ENCODE data around the gene ACOXL. TPM values are rescaled to one million over a fixed set of nuclear protein-coding genes. Genes with fewer than 3 reads are reported as not detected.

The ACOXL gene
- total and polyA plus RNA-seq, 4 donors: 4.4 to 32.8 (median 12.2) TPM

- H3K4me3 ChIP-seq: no peak overlapping the region
Observed at GRCh38 chr2:110991911-110992310, 259.5 kb downstream of the ACOXL start.

GRCh38 chr2:110992886-110993285 is 260.5 kb downstream of the ACOXL start:
- Histone ChIP-seq H3K36me3 (ENCODE audit: control insufficient read depth in 4 of 4, insufficient read depth in 4 of 4, low read length in 4 of 4) (no peaks in the 10 kb centered on the region), H3K27ac (ENCODE audit: low read depth in 1 of 2, low read length in 1 of 2) (no peak overlapping the region), H3K9me3 (ENCODE audit: control insufficient read depth in 4 of 4, insufficient read depth in 3 of 4, low read length in 3 of 4) (peaks cover 0 to 4% (median 1%) of the 10 kb centered on the region in 4 donors), H3K27me3 (ENCODE audit: control insufficient read depth in 3 of 3, insufficient read depth in 3 of 3, low read length in 2 of 3) (no peaks in the 10 kb centered on the region), H3K4me1 (ENCODE audit: control insufficient read depth in 5 of 5, insufficient read depth in 5 of 5, low read length in 5 of 5) (peaks cover 0 to 37% (median 11%) of the 10 kb centered on the region in 5 donors), H3K4me3 (no peak overlapping the region), H3K9ac (ENCODE audit: insufficient read depth in 1 of 2, low read length in 2 of 2) (no peak overlapping the region)
- 84 to 96% methylated on average over 2 of the region's 2 CpGs for WGBS, 2 donors
- TF ChIP-seq CTCF (IDR thresholded peaks at IDR 0.05; ENCODE audit: control extremely low read depth, extremely low read depth): no peak
- no peak for DNase-seq
- ATAC-seq (ENCODE audit: insufficient read depth, low FRiP score): no peak

More at GRCh38 chr2:110991911-110992310, 259.5 kb downstream of the ACOXL start:
- H3K27me3 ChIP-seq (ENCODE audit: control insufficient read depth in 3 of 3, insufficient read depth in 3 of 3, low read length in 2 of 3): no peaks in the 10 kb centered on the region
- peaks cover 0 to 4% (median 1%) of the 10 kb centered on the region in 4 donors for H3K9me3 ChIP-seq (ENCODE audit: control insufficient read depth in 4 of 4, insufficient read depth in 3 of 4, low read length in 3 of 4)
- ATAC-seq (ENCODE audit: insufficient read depth, low FRiP score) (no peak), DNase-seq (peak; percentile 78 to 97 (median 96))
- peaks cover 0 to 34% (median 11%) of the 10 kb centered on the region in 5 donors for H3K4me1 ChIP-seq (ENCODE audit: control insufficient read depth in 5 of 5, insufficient read depth in 5 of 5, low read length in 5 of 5)
- TF ChIP-seq CTCF (IDR thresholded peaks at IDR 0.05; ENCODE audit: control extremely low read depth, extremely low read depth): no peak
- no peaks in the 10 kb centered on the region for H3K36me3 ChIP-seq (ENCODE audit: control insufficient read depth in 4 of 4, insufficient read depth in 4 of 4, low read length in 4 of 4)
- no peak overlapping the region for H3K27ac ChIP-seq (ENCODE audit: low read depth in 1 of 2, low read length in 1 of 2)
- H3K9ac ChIP-seq (ENCODE audit: insufficient read depth in 1 of 2, low read length in 2 of 2): no peak overlapping the region
- WGBS, 2 donors: 61 to 87% methylated on average over 5 of the region's 5 CpGs

GRCh38 chr2:110993557-110994231 is 261.3 kb downstream of the ACOXL start:
- H3K36me3 ChIP-seq (ENCODE audit: control insufficient read depth in 4 of 4, insufficient read depth in 4 of 4, low read length in 4 of 4): no peaks in the 10 kb centered on the region
- H3K27me3 ChIP-seq (ENCODE audit: control insufficient read depth in 3 of 3, insufficient read depth in 3 of 3, low read length in 2 of 3): no peaks in the 10 kb centered on the region
- DNase-seq (peak in 2 of 3 donors; percentile 54 to 81), ATAC-seq (ENCODE audit: insufficient read depth, low FRiP score) (peak; percentile 68)
- no peak overlapping the region for H3K27ac ChIP-seq (ENCODE audit: low read depth in 1 of 2, low read length in 1 of 2)
- H3K4me1 ChIP-seq (ENCODE audit: control insufficient read depth in 5 of 5, insufficient read depth in 5 of 5, low read length in 5 of 5): peaks cover 0 to 45% (median 11%) of the 10 kb centered on the region in 5 donors
- no peak for TF ChIP-seq CTCF (IDR thresholded peaks at IDR 0.05; ENCODE audit: control extremely low read depth, extremely low read depth)
- WGBS, 2 donors: 17 to 30% methylated on average over 4 of the region's 4 CpGs
- H3K9ac ChIP-seq (ENCODE audit: insufficient read depth in 1 of 2, low read length in 2 of 2): no peak overlapping the region
- peaks cover 0 to 4% (median 1%) of the 10 kb centered on the region in 4 donors for H3K9me3 ChIP-seq (ENCODE audit: control insufficient read depth in 4 of 4, insufficient read depth in 3 of 4, low read length in 3 of 4)
- no peak overlapping the region for H3K4me3 ChIP-seq

Measured in lung (tissue), 12 donors.